MM.1S (cell line): ENCODE measurements around the gene GPC3.

Source experiments
- EZH2 ChIP-seq: fragments of 300-600 bp; sonication (generic); optimal IDR thresholded peaks from 2 replicates; pipeline ENCODE3; 2017; ENCODE audit warnings: low read depth, mild to moderate bottlenecking, antibody characterized with exemption, low read length, mixed read lengths
- TF ChIP-seq, protein P1 (sequence below): fragments of 300-600 bp; sonication (generic); IDR thresholded peaks from 2 replicates; pipeline ENCODE4 v1.5.1; 2016; ENCODE audit warnings: antibody characterized with exemption, low read length, mixed read lengths

DNA sequence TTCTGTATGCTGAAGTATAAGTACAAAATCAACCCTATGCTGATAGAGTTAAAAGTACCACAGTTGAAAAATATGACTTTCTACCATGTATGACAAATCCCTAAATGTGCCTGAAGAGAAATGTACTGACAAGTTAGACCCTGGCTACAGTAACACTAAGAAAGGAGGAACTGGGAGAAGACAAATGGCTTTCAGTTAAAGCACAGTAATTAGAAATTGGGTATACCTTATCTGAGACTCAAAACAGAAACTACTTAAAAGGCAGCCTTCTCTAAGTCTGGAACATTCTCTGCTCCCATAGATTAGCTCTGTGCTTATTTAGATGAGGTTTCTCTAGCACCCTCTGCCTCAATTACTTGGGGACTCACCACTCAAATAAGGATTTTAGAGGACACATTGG, 189.1 kb downstream of the GPC3 start:
- TF ChIP-seq, protein P1, sequence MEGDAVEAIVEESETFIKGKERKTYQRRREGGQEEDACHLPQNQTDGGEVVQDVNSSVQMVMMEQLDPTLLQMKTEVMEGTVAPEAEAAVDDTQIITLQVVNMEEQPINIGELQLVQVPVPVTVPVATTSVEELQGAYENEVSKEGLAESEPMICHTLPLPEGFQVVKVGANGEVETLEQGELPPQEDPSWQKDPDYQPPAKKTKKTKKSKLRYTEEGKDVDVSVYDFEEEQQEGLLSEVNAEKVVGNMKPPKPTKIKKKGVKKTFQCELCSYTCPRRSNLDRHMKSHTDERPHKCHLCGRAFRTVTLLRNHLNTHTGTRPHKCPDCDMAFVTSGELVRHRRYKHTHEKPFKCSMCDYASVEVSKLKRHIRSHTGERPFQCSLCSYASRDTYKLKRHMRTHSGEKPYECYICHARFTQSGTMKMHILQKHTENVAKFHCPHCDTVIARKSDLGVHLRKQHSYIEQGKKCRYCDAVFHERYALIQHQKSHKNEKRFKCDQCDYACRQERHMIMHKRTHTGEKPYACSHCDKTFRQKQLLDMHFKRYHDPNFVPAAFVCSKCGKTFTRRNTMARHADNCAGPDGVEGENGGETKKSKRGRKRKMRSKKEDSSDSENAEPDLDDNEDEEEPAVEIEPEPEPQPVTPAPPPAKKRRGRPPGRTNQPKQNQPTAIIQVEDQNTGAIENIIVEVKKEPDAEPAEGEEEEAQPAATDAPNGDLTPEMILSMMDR, result no peak
- TF ChIP-seq EZH2, result no peak
